NCI-H2227 treated with DMSO at 0.1 percent for 48 hours (cell line): ENCODE results near the gene CALML3.
"Not testable (repeated sequence)": the region's sequence is repeated elsewhere in the genome, so short reads cannot be mapped to it uniquely, and the experiment has no call there.

Source experiments
- DNase-seq: peaks from one replicate; lab custom pipeline; 2025; lab: John Stamatoyannopoulos, UW

Gene CALML3

GRCh38 chr10:5553400-5554170 lies 28.8 kb downstream of the CALML3 start:
- DNase-seq = no peak

DNA sequence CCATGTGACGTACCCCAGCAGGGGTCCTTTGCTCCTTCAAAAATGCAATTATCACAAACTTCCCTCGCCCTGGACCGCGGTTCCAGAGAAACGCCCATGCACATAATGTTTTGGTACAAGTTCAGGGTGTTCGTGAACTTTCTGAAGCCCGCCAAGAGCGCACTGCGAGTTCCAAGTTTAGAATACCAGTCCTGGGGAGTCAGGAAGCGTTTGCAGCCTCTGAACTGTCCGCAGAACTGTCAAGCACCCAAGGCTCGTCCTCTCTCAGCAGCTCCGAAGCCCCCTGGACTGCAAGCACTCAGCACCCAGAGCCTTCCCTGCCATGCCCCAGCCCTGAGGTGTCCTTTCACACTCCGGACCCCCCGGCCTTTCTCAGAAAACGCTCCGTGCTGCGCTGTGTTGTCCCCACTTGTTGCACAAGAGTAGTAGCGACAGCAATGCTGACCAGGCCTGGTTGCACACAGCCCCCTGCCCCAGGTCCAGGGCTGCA lies 30.3 kb downstream of the CALML3 start:
- DNase-seq = no peak

GRCh38 chr10:5555881-5556280 lies 31.1 kb downstream of the CALML3 start:
- no peak for DNase-seq

DNA sequence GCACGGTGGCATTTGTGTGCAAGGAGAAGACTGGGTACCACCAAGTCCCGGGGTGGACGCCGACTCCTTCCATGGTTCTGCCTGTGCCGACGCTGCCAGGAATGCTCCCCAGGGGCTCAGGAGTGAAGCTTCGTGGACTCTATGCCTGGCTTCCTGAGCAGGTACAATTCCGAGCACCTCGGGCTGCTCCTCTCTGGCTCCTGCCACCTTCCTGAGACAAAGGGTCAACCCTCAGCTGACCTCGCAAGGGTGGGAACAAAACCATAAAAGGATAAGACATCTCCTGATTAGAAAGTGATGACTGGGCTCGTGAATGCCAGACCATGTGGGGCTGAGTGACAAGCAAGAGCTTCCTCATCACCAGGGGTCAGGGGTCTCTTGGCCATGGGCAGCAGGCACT lies 31.8 kb downstream of the CALML3 start:
- no peak for DNase-seq

GRCh38 chr10:5557040-5557721 lies 32.4 kb downstream of the CALML3 start:
- no peak for DNase-seq

GRCh38 chr10:5557799-5558771 lies 33.3 kb downstream of the CALML3 start:
- no peak for DNase-seq

DNA sequence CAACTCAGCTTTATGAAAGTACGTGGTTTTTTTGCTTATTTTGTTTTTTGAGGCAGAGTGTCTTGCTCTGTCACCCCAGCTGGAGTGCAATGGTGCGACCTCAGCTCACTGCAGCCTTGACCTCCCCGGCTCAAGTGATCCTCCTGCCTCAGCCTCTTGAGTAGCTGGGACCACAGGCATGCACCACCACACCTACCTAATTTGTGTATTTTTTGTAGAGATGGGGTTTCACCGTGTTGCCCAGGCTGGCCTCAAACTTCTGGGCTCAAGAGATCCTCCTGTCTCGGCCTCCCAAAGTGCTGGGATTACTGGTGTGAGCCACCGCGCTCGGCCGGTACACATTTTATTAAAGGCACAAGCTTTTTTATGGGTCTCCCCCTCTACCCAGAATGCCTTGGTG lies 34.3 kb downstream of the CALML3 start:
- not testable (repeated sequence) for DNase-seq

GRCh38 chr10:5559642-5560141 lies 34.9 kb downstream of the CALML3 start:
- no peak for DNase-seq

DNA sequence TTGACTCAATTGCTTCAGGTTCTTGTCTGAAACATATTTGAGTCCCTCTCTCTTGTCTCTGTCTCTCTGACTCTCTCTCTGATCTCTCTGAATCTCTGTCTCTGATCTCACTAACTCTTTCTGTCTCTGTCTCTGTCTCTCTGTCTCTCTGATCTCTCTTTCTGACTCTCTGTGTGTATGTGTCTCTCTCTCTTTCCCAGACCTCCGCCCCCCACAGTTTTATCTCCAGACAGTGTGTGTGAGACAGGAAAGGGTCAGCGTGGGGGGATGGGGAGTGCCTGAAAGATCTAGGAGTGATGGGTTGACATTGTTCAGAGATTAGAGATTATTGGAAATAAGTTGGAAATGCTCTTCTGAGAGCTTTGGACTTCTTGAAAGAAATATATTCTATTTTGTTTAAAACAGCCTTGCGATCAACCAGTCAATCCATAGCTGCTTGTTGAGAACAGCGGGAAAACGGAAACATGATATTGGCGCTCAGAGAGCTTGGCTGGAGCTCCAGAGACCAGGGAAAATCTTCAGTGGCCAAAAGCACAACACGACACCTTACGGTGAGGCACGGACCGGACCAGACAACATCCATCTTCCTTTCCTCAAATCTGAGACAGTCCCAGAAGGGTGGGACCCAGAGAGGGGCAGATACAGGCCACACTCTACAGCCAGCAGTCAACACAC lies 35.5 kb downstream of the CALML3 start:
- DNase-seq = no peak

- no peak for DNase-seq
These were observed 36.3 kb downstream of the CALML3 start for GRCh38 chr10:5560817-5561703.

GRCh38 chr10:5561704-5562645 lies 37.2 kb downstream of the CALML3 start:
- DNase-seq = no peak

GRCh38 chr10:5563321-5563961 lies 38.7 kb downstream of the CALML3 start:
- no peak for DNase-seq

GRCh38 chr10:5563991-5564536 lies 39.3 kb downstream of the CALML3 start:
- no peak for DNase-seq

DNA sequence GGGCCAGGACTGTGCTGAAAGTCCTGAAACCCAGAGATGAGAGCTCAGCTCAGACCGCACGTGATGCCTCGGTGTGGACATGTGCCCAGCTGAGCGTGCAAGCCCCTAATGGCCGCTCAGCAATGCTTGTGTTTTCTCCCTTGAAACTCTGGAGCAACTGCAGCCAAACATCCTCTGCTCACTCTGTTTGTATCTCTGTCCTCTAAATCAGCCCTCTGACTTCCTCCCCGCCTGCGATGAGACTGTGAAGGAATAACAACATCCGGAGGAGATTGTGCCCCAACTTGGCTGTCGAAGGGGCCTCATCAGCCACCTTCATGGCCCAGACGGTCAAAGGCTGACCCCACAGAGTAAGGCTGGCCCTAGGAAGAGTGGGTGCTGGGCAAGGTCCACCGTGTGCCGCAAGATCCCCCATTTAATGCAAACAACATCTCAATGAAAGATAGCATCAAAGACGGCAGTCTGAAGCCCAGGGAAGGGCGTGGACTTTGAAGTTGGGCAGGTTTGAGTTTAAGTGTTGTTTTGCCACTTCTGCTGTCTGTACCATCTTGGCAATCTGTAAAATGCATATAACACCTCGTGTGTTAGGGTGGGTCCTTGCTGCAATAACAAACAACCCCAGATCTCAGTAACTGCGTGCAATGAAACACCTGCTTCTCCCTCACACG lies 39.9 kb downstream of the CALML3 start:
- DNase-seq = no peak

DNA sequence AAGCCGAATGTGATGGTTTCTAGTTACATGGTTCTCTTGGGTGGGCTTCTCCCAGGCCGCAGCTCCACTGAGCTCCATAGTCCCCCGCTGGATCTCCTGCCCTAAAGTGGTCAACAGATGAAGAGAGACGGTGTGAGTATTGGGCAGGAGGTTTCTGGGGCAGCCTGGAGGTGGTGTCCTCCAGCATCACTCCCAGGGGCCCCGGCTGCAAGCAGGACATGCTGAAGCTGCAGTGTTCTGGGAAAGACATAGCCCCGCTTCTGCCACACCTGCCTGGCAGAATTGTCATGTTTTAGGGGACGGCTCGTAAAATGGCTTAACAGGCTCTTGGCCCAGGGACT lies 40.4 kb downstream of the CALML3 start:
- DNase-seq = no peak

DNA sequence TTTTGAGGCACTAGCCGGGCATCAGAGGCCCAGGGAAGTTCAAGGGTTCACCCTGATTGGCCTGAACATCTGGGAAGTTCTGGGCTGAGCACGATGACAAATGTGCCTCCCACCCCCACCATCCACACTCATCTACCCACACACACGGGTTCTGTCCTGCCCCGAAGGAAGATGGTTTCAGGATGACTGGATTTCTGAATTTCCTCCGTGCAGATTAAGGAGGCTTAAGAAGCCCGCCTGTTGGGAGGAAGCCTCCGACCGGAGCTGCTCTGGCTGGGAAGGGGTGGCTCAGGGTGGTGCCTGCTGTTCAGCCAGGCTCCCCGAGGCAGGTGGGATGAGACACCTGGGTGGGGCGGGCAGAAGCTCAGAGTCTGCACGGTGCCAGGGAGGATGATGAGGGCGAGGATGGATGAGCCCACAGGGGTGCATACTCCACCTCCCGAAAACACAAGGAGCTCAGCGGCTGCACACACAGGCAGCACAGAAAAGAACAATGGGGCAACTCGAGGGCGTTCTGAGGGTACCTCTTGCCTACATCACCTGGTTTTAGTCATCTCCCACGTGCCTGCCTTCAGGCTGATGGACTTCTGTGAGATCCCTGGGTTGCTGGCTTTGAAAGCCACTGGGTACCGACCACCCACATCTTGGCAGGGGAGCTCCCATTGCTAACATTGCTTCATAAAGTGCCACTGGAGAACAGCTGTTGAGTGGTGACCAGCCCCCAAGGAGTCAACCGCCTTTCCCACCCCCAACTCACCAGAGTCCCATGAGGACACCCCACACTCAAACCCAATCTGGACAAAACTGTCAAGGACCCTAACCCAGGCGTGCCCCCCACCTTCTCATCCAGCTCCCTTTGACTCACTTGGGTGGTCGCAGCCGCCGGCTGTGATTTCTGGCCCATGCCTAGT lies 41.2 kb downstream of the CALML3 start:
- no peak for DNase-seq

GRCh38 chr10:5566614-5567013 lies 41.9 kb downstream of the CALML3 start:
- DNase-seq = no peak
